ENCODE measurements around the gene ADCY3.

GRCh38 chr2:24771061-24771460 lies 149.0 kb downstream of the ADCY3 start:
- TF ChIP-seq EZH2phosphoT487 (IDR thresholded peaks at IDR 0.05; ENCODE audit: low read depth, severe bottlenecking, unreplicated experiment) (no peak), CTCF (IDR thresholded peaks at IDR 0.05; ENCODE audit: poor library complexity) (no peak), EZH2 (IDR thresholded peaks at IDR 0.05; ENCODE audit: borderline replicate concordance) (no peak)
